OCI-LY7 (cell line): ENCODE results near the gene TAL1. TPM values are rescaled to one million over a fixed set of nuclear protein-coding genes. Genes with fewer than 3 reads are reported as not detected.
"Not testable (repeated sequence)": the region's sequence is repeated elsewhere in the genome, so short reads cannot be mapped to it uniquely, and the experiment has no call there.

Source experiments
- BruUV-seq: library from RNA; stranded (reverse); fragments of 400-500 nt; replicated peaks from 2 replicates; lab custom pipeline; 2021; lab: Mats Ljungman, UMichigan
- CTCF ChIA-PET: fragments of 300-600 bp; sonication (Branson Sonifier 250); formaldehyde crosslinking; loops from one replicate; lab custom pipeline; 2022; ENCODE audit warnings: antibody characterized with exemption; ENCODE audit not compliant: unreplicated experiment; lab: Charles Lee
- POLR2A ChIA-PET: fragments of 300-600 bp; sonication (Branson Sonifier 250); formaldehyde crosslinking; loops from one replicate; lab custom pipeline; 2022; ENCODE audit warnings: antibody characterized with exemption; lab: Charles Lee
- DNase-seq: peaks from one replicate; pipeline ENCODE4 v3.0.0-alpha.2; 2015; ENCODE audit warnings: low spot score
- H2AFZ ChIP-seq: fragments of 200-600 bp; sonication (generic), shearing (Covaris generic); 2 replicates; pipeline ENCODE4 v1.6.1; 2014; ENCODE audit warnings: mild to moderate bottlenecking, antibody characterized with exemption, low read length, moderate library complexity
- H3K27ac ChIP-seq: fragments of 200-600 bp; sonication (generic); 2 replicates; pipeline ENCODE4 v1.5.1; 2014; ENCODE audit warnings: mixed run types, low read depth, mild to moderate bottlenecking, moderate library complexity, low read length, inconsistent platforms; ENCODE audit not compliant: poor library complexity, severe bottlenecking
- H3K36me3 ChIP-seq: fragments of 200-600 bp; sonication (generic); 2 replicates; pipeline ENCODE4 v1.6.1; 2014; ENCODE audit warnings: mild to moderate bottlenecking, antibody characterized with exemption, low read length, moderate library complexity, mixed read lengths; ENCODE audit not compliant: insufficient read depth
- H3K4me1 ChIP-seq: fragments of 200-600 bp; sonication (generic); 2 replicates; pipeline ENCODE4 v1.5.1; 2014; ENCODE audit warnings: mild to moderate bottlenecking, low read length; ENCODE audit not compliant: insufficient read depth, poor library complexity, severe bottlenecking
- H3K4me2 ChIP-seq: fragments of 200-600 bp; sonication (generic); 2 replicates; pipeline ENCODE4 v1.6.1; 2014; ENCODE audit warnings: mild to moderate bottlenecking, low read length
- H3K4me3 ChIP-seq: fragments of 200-600 bp; sonication (generic); 2 replicates; pipeline ENCODE4 v1.5.1; 2014; ENCODE audit warnings: mild to moderate bottlenecking, low read depth, low read length; ENCODE audit not compliant: poor library complexity, severe bottlenecking
- H3K79me2 ChIP-seq: fragments of 200-600 bp; sonication (generic); 2 replicates; pipeline ENCODE4 v1.6.1; 2016; ENCODE audit warnings: low read depth, mild to moderate bottlenecking, low read length, moderate library complexity, mixed read lengths; ENCODE audit not compliant: insufficient read depth
- H3K9me2 ChIP-seq: fragments of 200-600 bp; sonication (generic); 2 replicates; pipeline ENCODE4 v1.6.1; 2016; ENCODE audit warnings: mild to moderate bottlenecking, low read length, mixed read lengths; ENCODE audit not compliant: insufficient read depth
- H3K9me3 ChIP-seq: fragments of 200-600 bp; sonication (generic); 2 replicates; pipeline ENCODE4 v1.6.1; 2014; ENCODE audit warnings: mild to moderate bottlenecking, mixed run types, low read length, mixed read lengths
- H4K20me1 ChIP-seq: fragments of 200-600 bp; sonication (generic); 2 replicates; pipeline ENCODE4 v1.6.1; 2014; ENCODE audit warnings: mild to moderate bottlenecking, antibody characterized with exemption, low read length, moderate library complexity, mixed read lengths; ENCODE audit not compliant: insufficient read depth
- EZH2phosphoT487 ChIP-seq: fragments of 200-600 bp; sonication (generic); IDR thresholded peaks from 2 replicates; pipeline ENCODE4 v1.6.1; 2018; ENCODE audit warnings: low read depth, borderline replicate concordance, mild to moderate bottlenecking, mixed run types, antibody characterized with exemption, low read length, moderate library complexity, mixed read lengths
- intact Hi-C: fragments of 100-400 bp; cut with micrococcal nuclease; formaldehyde crosslinking; loops from one replicate; pipeline ENCODE4 v1.10.0; 2022; ENCODE audit not compliant: unreplicated experiment
- total RNA-seq, 2 experiments: library from RNA; depleted of rRNA in 1 of 2; stranded (reverse); fragments of >200 nt in 1 of 2; shearing (Covaris generic) in 1 of 2; gene quantifications; 2 replicates each; pipeline ENCODE4 v1.2.3, GENCODE V29; 2014 to 2022
- TF ChIP-seq, protein P1 (sequence below): fragments of 200-600 bp; sonication (generic); conservative IDR thresholded peaks from 2 replicates; pipeline ENCODE4 v1.5.1; 2014; ENCODE audit warnings: mild to moderate bottlenecking, antibody characterized with exemption, low read length, moderate library complexity, mixed read lengths

The TAL1 gene
- total RNA-seq, 2 experiments from 2014 or later, result not detected

DNA sequence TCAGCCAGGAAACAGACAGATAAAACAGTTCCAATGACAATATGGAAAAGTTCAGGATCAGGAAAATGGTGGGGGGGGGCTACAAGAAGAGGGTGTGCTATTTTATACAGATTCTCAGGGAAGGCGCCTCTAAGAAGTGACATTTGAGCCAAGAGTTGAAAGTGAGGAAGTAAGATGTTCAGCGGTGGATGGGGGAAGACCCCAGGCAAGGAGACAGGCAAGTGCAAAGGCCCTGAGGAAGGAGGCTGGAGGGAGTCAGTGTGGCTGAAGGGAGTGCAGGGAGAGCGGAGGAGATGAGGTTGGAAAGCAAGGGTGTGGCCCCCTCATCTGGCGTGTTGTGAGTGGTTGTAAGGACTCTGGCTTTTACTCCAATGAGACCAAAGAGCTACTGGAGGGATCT, 33.8 kb downstream of the TAL1 start:
- no TSS peak for BruUV-seq
- intact Hi-C loops, result loop anchor here (10.0 kb wide), 1 partner anchor 517 kb away; no protein-coding TSS in a partner anchor
- H3K4me3 ChIP-seq, result no peak overlapping the region
- CTCF ChIA-PET, result no interaction called here
- no peak for DNase-seq
- no peaks in the 10 kb centered on the region for H3K9me2 ChIP-seq
- 0 out of 2 replicates have a peak, but pooled peaks cover 6% of the 10 kb centered on the region for H3K9me3 ChIP-seq
- no peaks in the 10 kb centered on the region for H3K36me3 ChIP-seq
- TF ChIP-seq EZH2phosphoT487, result no peak
- TF ChIP-seq, protein P1, sequence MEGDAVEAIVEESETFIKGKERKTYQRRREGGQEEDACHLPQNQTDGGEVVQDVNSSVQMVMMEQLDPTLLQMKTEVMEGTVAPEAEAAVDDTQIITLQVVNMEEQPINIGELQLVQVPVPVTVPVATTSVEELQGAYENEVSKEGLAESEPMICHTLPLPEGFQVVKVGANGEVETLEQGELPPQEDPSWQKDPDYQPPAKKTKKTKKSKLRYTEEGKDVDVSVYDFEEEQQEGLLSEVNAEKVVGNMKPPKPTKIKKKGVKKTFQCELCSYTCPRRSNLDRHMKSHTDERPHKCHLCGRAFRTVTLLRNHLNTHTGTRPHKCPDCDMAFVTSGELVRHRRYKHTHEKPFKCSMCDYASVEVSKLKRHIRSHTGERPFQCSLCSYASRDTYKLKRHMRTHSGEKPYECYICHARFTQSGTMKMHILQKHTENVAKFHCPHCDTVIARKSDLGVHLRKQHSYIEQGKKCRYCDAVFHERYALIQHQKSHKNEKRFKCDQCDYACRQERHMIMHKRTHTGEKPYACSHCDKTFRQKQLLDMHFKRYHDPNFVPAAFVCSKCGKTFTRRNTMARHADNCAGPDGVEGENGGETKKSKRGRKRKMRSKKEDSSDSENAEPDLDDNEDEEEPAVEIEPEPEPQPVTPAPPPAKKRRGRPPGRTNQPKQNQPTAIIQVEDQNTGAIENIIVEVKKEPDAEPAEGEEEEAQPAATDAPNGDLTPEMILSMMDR, result no peak
- H2AFZ ChIP-seq, result no peak overlapping the region
- H3K79me2 ChIP-seq, result no peaks in the 10 kb centered on the region
- no peaks in the 10 kb centered on the region for H3K4me1 ChIP-seq
- H4K20me1 ChIP-seq, result no peaks in the 10 kb centered on the region
- H3K4me2 ChIP-seq, result no peak overlapping the region
- no peak overlapping the region for H3K27ac ChIP-seq
- POLR2A ChIA-PET, result no interaction called here

DNA sequence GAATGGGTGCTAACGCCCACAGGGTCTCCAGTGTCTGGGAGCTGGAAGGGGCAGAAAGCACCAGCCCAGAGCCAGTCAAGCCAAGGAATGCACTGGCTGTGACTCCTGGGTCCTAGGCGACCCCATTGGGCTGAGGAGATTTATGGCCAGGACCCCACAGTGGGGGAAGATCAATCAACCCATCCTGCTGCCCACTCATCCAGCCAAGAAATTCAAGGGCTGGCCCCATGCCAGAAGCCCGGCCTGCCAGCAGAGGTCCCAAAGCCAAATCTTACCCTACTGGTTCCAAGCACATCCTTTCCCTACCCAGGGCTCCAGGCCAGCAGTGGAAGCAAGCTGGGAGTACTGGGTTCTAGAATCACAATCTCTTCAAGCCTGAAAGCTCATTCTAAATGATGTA, 35.4 kb downstream of the TAL1 start:
- H3K4me3 ChIP-seq, result no peak overlapping the region
- no peaks in the 10 kb centered on the region for H3K36me3 ChIP-seq
- no peak overlapping the region for H3K4me2 ChIP-seq
- H3K9me3 ChIP-seq, result no peaks in the 10 kb centered on the region
- no peaks in the 10 kb centered on the region for H3K4me1 ChIP-seq
- POLR2A ChIA-PET, result no interaction called here
- TF ChIP-seq EZH2phosphoT487, result no peak
- TF ChIP-seq, protein P1, result no peak
- DNase-seq, result no peak
- no peak overlapping the region for H3K27ac ChIP-seq
- H3K79me2 ChIP-seq, result no peaks in the 10 kb centered on the region
- no peaks in the 10 kb centered on the region for H3K9me2 ChIP-seq
- intact Hi-C loops, result loop anchor here (10.0 kb wide), 1 partner anchor 518 kb away; no protein-coding TSS in a partner anchor
- no peak overlapping the region for H2AFZ ChIP-seq
- CTCF ChIA-PET, result no interaction called here
- no peaks in the 10 kb centered on the region for H4K20me1 ChIP-seq
- BruUV-seq, result no TSS peak

DNA sequence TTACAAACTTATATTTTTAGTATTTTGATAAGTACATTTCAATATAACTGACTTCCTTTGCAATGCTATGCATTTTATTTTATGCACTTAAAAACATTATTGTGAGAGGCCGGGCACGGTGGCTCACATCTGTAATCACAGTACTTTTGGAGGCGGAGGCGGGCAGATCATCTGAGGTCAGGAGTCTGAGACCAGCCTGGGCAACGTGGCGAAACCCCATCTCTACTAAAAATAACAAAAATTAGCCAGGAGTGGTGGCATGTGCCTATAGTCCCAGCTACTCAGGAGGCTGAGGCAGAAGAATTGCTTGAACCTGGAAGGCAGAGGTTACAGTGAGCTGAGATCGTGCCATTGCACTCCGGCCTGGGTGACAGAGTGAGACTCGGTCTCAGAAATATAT, 36.0 kb downstream of the TAL1 start:
- H4K20me1 ChIP-seq, H3K79me2 ChIP-seq, H3K27ac ChIP-seq, DNase-seq, H3K36me3 ChIP-seq, H3K9me2 ChIP-seq, H3K4me2 ChIP-seq, H3K4me3 ChIP-seq, CTCF ChIA-PET, BruUV-seq, H2AFZ ChIP-seq, H3K9me3 ChIP-seq, H3K4me1 ChIP-seq, POLR2A ChIA-PET: not testable (repeated sequence)
- intact Hi-C loops, result loop anchor here (10.0 kb wide), 1 partner anchor 519 kb away; no protein-coding TSS in a partner anchor
